A673 (cell line): ENCODE measurements around the gene HABP2. TPM values are rescaled to one million over a fixed set of nuclear protein-coding genes. Genes with fewer than 3 reads are reported as not detected.

ENCODE experiments used
- BruUV-seq: library from RNA; stranded (reverse); fragments of 400-500 nt; replicated peaks from 2 replicates; lab custom pipeline; 2021; lab: Mats Ljungman, UMichigan
- CTCF ChIA-PET: fragments of 300-600 bp; sonication (Branson Sonifier 250); formaldehyde crosslinking; loops from one replicate; lab custom pipeline; 2022; ENCODE audit warnings: antibody characterized with exemption; lab: Charles Lee
- POLR2A ChIA-PET: fragments of 300-600 bp; sonication (Branson Sonifier 250); formaldehyde crosslinking; loops from one replicate; lab custom pipeline; 2022; ENCODE audit warnings: antibody characterized with exemption; ENCODE audit not compliant: low non-redundant PET; lab: Charles Lee
- DNase-seq: peaks from one replicate; pipeline ENCODE4 v3.0.0-alpha.2; 2015; ENCODE audit warnings: low spot score
- H3K27ac ChIP-seq: fragments of 200-600 bp; sonication (generic); 2 replicates; pipeline ENCODE4 v1.5.1; 2016; ENCODE audit warnings: mixed run types, low read depth, mild to moderate bottlenecking, mixed read lengths, antibody characterized with exemption, low read length; ENCODE audit not compliant: poor library complexity, severe bottlenecking
- H3K27me3 ChIP-seq: fragments of 200-600 bp; sonication (generic); replicated peaks from 2 replicates; pipeline ENCODE4 v1.6.1; 2017; ENCODE audit warnings: mixed run types, low read depth, mild to moderate bottlenecking, mixed read lengths, antibody characterized with exemption, low read length; ENCODE audit not compliant: insufficient read depth, poor library complexity
- H3K36me3 ChIP-seq: fragments of 200-600 bp; sonication (generic); 2 replicates; pipeline ENCODE4 v1.6.1; 2016; ENCODE audit warnings: mixed run types, mild to moderate bottlenecking, mixed read lengths, antibody characterized with exemption, low read length; ENCODE audit not compliant: insufficient read depth, poor library complexity, severe bottlenecking
- H3K4me1 ChIP-seq: fragments of 200-600 bp; sonication (generic); 2 replicates; pipeline ENCODE4 v1.6.1; 2017; ENCODE audit warnings: mixed run types, mild to moderate bottlenecking, mixed read lengths, antibody characterized with exemption, low read length; ENCODE audit not compliant: insufficient read depth, poor library complexity, severe bottlenecking
- H3K4me3 ChIP-seq: fragments of 200-600 bp; sonication (generic); 2 replicates; pipeline ENCODE4 v1.5.1; 2016; ENCODE audit warnings: low read depth, mixed run types, mild to moderate bottlenecking, mixed read lengths, low read length; ENCODE audit not compliant: poor library complexity, severe bottlenecking
- H3K9me3 ChIP-seq: fragments of 200-600 bp; sonication (generic); 2 replicates; pipeline ENCODE4 v1.6.1; 2016; ENCODE audit warnings: mixed run types, low read depth, mild to moderate bottlenecking, mixed read lengths, antibody characterized with exemption, low read length; ENCODE audit not compliant: poor library complexity, severe bottlenecking
- CTCF ChIP-seq: fragments of 300-800, 200-600 bp; sonication (generic); conservative IDR thresholded peaks from 2 replicates; pipeline ENCODE4 v1.5.1; 2017; ENCODE audit warnings: low read depth, mild to moderate bottlenecking, antibody characterized with exemption, low read length, moderate library complexity, mixed read lengths
- EZH2 ChIP-seq: fragments of 200-600 bp; sonication (generic); IDR thresholded peaks from 2 replicates; pipeline ENCODE4 v1.6.1; 2017; ENCODE audit warnings: borderline replicate concordance, low read depth, mild to moderate bottlenecking, mixed read lengths, antibody characterized with exemption, low read length; ENCODE audit not compliant: poor library complexity, severe bottlenecking
- intact Hi-C: fragments of 100-400 bp; cut with micrococcal nuclease; formaldehyde crosslinking; loops from one replicate; pipeline ENCODE4 v1.10.0; 2022; ENCODE audit not compliant: unreplicated experiment
- total RNA-seq: library from RNA; stranded (reverse); gene quantifications from 2 replicates; pipeline ENCODE4 v1.2.3, GENCODE V29; 2021

Gene HABP2
- total RNA-seq, 1 experiment from 2014 or later, result not detected

- BruUV-seq, result no TSS peak
- Histone ChIP-seq H3K4me1 (peaks cover under 1% of the 10 kb centered on the region), H3K27me3 (no peaks in the 10 kb centered on the region), H3K36me3 (no peaks in the 10 kb centered on the region), H3K4me3 (no peak overlapping the region), H3K27ac (no peak overlapping the region), H3K9me3 (no peaks in the 10 kb centered on the region)
- DNase-seq, result no peak
- no peak for TF ChIP-seq CTCF
- no peak for TF ChIP-seq EZH2
- ChIA-PET POLR2A (no interaction called here), CTCF (no interaction called here)
- intact Hi-C loops, result no loop called here
Measured at GRCh38 chr10:113544392-113544791, 8.5 kb upstream of the HABP2 start.

DNA sequence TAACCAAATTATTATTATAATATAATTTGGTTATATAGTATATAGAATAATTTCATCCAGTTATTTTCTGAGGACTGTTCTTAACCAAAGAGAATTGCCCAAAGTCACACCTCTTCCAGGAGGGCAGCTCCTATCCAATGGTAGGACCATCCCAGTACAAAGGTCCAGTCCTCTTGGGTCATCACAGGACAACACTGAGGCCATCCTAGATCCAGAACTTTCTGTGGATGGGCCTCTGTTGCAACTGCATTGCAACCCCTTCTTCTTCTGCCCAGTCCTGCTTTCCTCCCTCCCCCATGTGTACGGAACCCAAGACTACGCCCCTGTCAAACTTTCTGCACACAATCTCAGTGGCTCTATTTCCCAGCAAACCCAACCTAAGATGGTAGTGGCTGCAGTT lies 5.4 kb upstream of the HABP2 start:
- Histone ChIP-seq H3K9me3 (no peaks in the 10 kb centered on the region), H3K4me1 (peaks cover 19% of the 10 kb centered on the region), H3K27me3 (no peaks in the 10 kb centered on the region), H3K27ac (no peak overlapping the region), H3K4me3 (no peak overlapping the region), H3K36me3 (no peaks in the 10 kb centered on the region)
- no peak for TF ChIP-seq EZH2
- no peak for TF ChIP-seq CTCF
- ChIA-PET POLR2A (no interaction called here), CTCF (no interaction called here)
- DNase-seq, result no peak
- intact Hi-C loops, result no loop called here
- BruUV-seq, result no TSS peak

- H3K4me3 ChIP-seq, result no peak overlapping the region
- H3K36me3 ChIP-seq, result no peaks in the 10 kb centered on the region
- no peaks in the 10 kb centered on the region for H3K9me3 ChIP-seq
- no peaks in the 10 kb centered on the region for H3K27me3 ChIP-seq
- peaks cover 22% of the 10 kb centered on the region for H3K4me1 ChIP-seq
- CTCF ChIA-PET, result no interaction called here
- POLR2A ChIA-PET, result no interaction called here
- DNase-seq, result peak; percentile 78
- intact Hi-C loops, result no loop called here
- TF ChIP-seq EZH2 (no peak), CTCF (no peak)
- peak overlapping the region; percentile 52 for H3K27ac ChIP-seq
- BruUV-seq, result no TSS peak
Measured at GRCh38 chr10:113549856-113550255, 3.0 kb upstream of the HABP2 start.
